Activated CD4-positive, alpha-beta T cell treated with anti-CD3 and anti-CD28 coated beads, Interleukin-2, amount 10 ng/mL, durations not matched to agents 7 days and 5 days (primary cell): Measurements from ENCODE around the gene ZNF746. TPM values are rescaled to one million over a fixed set of nuclear protein-coding genes. Genes with fewer than 3 reads are reported as not detected.

Experiments used
- CTCF ChIA-PET: fragments of 350-600 bp; sonication (Branson Sonifier 250); formaldehyde crosslinking; loops from one replicate; lab custom pipeline; 2021; ENCODE audit warnings: antibody characterized with exemption; lab: Charles Lee
- POLR2A ChIA-PET: fragments of 350-600 bp; sonication (Branson Sonifier 250); formaldehyde crosslinking; loops from one replicate; lab custom pipeline; 2021; ENCODE audit warnings: antibody characterized with exemption; lab: Charles Lee
- DNase-seq: peaks from one replicate; pipeline ENCODE4 v3.0.0-alpha.2; 2020
- H3K27ac Mint-ChIP-seq: one replicate; pipeline ENCODE4 v1.8.0; 2021; ENCODE audit warnings: mild to moderate bottlenecking, moderate library complexity, mixed read lengths
- H3K27me3 Mint-ChIP-seq: one replicate; pipeline ENCODE4 v1.8.0; 2021; ENCODE audit warnings: mixed read lengths
- H3K36me3 Mint-ChIP-seq: one replicate; pipeline ENCODE4 v1.8.0; 2021; ENCODE audit warnings: low read depth, mixed read lengths
- H3K4me1 Mint-ChIP-seq: one replicate; pipeline ENCODE4 v1.8.0; 2021; ENCODE audit warnings: mixed read lengths
- H3K4me3 Mint-ChIP-seq: one replicate; pipeline ENCODE4 v1.8.0; 2021; ENCODE audit warnings: mild to moderate bottlenecking, moderate library complexity, mixed read lengths
- H3K9me3 Mint-ChIP-seq: one replicate; pipeline ENCODE4 v1.8.0; 2021; ENCODE audit warnings: mixed read lengths
- total RNA-seq, 2 experiments: library from RNA; stranded (reverse); gene quantifications; one replicate each; pipeline ENCODE4 v1.2.3, GENCODE V29; 2021

Gene ZNF746
- total RNA-seq, 2 experiments from 2014 or later: 21.0 to 21.9 TPM

DNA sequence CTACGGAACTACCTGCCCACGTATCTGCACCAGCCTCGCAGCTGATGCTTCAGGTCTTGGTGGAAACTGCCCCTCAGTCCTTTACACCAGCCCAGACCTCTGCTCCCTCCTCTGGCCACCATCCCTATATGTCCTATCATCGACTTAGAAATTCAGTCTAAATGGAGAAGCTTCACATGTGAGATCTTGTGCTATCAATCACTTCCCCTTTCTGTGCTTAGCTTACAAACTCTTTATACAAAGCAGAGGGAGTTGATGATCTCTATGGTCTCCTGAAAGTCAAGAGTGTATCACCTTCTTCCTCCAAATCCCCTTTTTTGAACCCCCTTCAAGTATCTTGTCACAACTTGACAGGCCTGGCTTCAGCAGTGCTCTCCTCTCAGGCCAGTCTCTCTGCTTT is 67.4 kb downstream of the ZNF746 start:
- POLR2A ChIA-PET: no interaction called here
- Mint-ChIP-seq H3K36me3 (peaks cover 48% of the 10 kb centered on the region), H3K4me3 (no peak overlapping the region), H3K9me3 (no peaks in the 10 kb centered on the region), H3K27me3 (no peaks in the 10 kb centered on the region), H3K27ac (peak overlapping the region; percentile 56), H3K4me1 (peaks cover 11% of the 10 kb centered on the region)
- CTCF ChIA-PET: interaction anchor here (0.8 to 2.4 kb wide), 3 partner anchors 8 to 195 kb away, joined by 3 to 10 read pairs (median 4); no protein-coding TSS in a partner anchor
- no peak for DNase-seq

DNA sequence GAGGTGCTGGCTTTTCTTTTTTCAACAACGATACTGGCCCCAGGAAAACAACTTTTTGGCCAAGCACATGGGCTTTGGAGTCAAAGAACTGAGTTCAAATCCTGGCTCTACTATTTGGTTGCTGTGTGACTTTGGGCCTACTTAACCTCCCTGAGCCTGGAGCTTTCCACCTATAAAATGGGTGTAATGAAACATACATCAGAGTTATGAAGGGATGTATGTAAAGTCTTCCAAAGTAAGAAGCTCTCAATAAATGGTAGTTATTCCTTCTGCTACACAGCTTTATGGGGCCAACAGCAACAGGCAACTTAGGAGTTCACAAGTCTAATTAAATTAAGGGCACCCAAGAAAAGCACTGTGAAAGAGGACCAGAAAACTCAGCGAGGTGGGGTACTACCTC is 69.7 kb downstream of the ZNF746 start:
- peaks cover 33% of the 10 kb centered on the region for H3K36me3 Mint-ChIP-seq
- ChIA-PET POLR2A (no interaction called here), CTCF (interaction anchor here (0.5 to 0.7 kb wide), 2 partner anchors 10 to 197 kb away, joined by 3 read pairs; no protein-coding TSS in a partner anchor)
- DNase-seq: no peak
- no peaks in the 10 kb centered on the region for H3K9me3 Mint-ChIP-seq
- no peak overlapping the region for H3K27ac Mint-ChIP-seq
- peaks cover 3% of the 10 kb centered on the region for H3K27me3 Mint-ChIP-seq
- peaks cover 19% of the 10 kb centered on the region for H3K4me1 Mint-ChIP-seq
- H3K4me3 Mint-ChIP-seq: no peak overlapping the region

DNA sequence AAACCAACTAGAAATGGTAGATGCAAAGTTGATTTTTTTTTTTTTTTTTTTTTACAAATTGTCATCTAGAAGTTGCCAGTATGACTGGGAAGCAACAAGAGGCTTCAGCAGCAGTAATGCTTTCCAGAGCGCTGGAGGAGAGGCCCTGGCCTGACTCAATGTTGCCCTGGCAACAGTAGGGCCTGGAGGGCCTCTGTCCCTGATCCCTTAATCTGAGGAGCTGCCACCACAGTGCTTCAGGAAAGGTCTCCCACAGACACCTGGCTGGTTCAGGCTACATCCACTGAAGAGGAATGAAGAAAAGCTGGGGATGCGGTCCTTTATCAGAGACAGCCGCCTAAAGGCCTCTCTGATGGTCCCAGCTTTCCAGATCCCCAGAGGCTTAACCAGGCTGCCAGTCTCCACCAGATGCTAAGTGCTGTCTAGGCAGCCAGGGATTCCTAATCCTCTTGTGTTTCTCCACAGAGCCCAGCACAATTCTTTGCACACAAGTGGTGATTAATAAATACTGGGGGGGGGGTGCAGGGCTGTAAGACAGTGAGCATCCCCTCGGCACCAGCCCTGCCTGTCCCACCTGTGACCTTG is 70.4 kb downstream of the ZNF746 start:
- H3K4me1 Mint-ChIP-seq: peaks cover 19% of the 10 kb centered on the region
- H3K36me3 Mint-ChIP-seq: peaks cover 27% of the 10 kb centered on the region
- peaks cover 3% of the 10 kb centered on the region for H3K27me3 Mint-ChIP-seq
- POLR2A ChIA-PET: interaction anchor here (0.6 kb wide), 1 partner anchor 442 kb away, joined by 3 read pairs; no protein-coding TSS in a partner anchor
- CTCF ChIA-PET: no interaction called here
- no peaks in the 10 kb centered on the region for H3K9me3 Mint-ChIP-seq
- DNase-seq: no peak
- no peak overlapping the region for H3K27ac Mint-ChIP-seq
- no peak overlapping the region for H3K4me3 Mint-ChIP-seq

DNA sequence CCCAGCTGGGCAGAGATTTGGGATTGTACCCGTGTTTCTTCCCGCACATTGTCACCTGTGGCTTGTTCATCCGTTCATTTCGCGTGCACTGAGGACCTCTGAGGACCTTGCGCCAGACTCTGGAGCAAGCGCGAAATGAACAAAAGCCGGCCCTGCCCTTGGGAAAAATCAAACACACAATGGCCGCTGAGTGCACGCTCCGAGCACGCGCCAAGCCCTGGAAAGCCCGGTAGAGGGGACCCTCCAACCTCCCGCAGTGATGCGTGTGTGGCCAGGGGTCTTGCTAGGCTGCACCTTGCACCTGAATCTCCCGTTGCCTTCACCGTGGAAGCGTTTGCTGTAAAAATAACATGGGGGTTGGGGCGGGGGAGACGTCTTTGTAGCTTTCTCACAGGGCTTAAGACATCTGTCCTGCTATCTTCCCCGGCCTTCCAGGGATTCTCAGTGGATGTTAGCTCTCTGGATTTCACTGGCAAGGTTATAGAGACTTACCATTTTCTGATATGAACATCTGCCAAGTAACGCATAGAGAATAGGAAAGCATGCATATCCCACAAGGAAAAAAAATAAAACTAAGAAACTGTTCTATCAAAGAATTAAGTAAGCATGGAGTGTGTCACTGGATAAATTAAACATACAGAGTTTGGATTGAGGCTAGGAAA is 74.0 kb downstream of the ZNF746 start:
- peaks cover 4% of the 10 kb centered on the region for H3K36me3 Mint-ChIP-seq
- DNase-seq: no peak
- peak overlapping the region; percentile 6 for H3K4me3 Mint-ChIP-seq
- peaks cover 19% of the 10 kb centered on the region for H3K4me1 Mint-ChIP-seq
- no peak overlapping the region for H3K27ac Mint-ChIP-seq
- ChIA-PET POLR2A (no interaction called here), CTCF (interaction anchor here (0.8 to 4.4 kb wide), 9 partner anchors 10 to 358 kb away, joined by 3 to 19 read pairs (median 4); partner anchors contain the start of genes ZNF398 and ZNF777)
- peaks cover 3% of the 10 kb centered on the region for H3K27me3 Mint-ChIP-seq
- H3K9me3 Mint-ChIP-seq: no peaks in the 10 kb centered on the region

DNA sequence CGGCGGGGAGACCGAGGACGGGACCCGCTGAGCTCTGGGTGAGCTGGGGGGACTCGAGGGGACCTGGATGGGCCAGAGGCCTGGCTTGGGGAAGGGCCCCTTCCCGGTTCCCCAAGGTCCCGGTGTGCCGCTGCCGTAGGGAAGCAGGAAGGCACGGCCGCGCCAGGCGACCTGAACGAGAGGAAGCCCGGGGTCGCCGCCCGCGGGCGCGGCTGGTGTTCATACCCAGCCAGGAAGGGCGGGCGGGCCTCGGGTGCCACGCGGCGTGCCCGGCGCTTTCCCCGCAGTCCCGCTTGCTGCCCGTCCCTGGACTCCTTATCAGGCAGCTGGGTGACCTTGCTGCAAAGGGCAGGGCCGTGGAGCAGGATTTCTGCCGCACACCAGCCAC is 74.7 kb downstream of the ZNF746 start:
- CTCF ChIA-PET: interaction anchor here (0.5 to 4.4 kb wide), 15 partner anchors 9 to 551 kb away, joined by 3 to 19 read pairs (median 4); partner anchors contain the start of genes ZNF777 and ZNF783
- Mint-ChIP-seq H3K9me3 (no peaks in the 10 kb centered on the region), H3K36me3 (no peaks in the 10 kb centered on the region), H3K4me3 (peak overlapping the region; percentile 6), H3K27me3 (peaks cover 3% of the 10 kb centered on the region), H3K4me1 (peaks cover 19% of the 10 kb centered on the region), H3K27ac (no peak overlapping the region)
- POLR2A ChIA-PET: interaction anchor here (0.6 kb wide), 2 partner anchors 177 to 296 kb away, joined by 4 read pairs; no protein-coding TSS in a partner anchor
- DNase-seq: no peak

Other genes with a start within 250 kb of the ZNF746 start
- 10 to 100 TPM; 19.0 to 21.7 TPM for gene ZNF783, start 235.6 kb downstream of the ZNF746 start, total RNA-seq
- 10 to 100 TPM; 14.9 to 15.1 TPM for gene ZNF777, start 36.7 kb downstream of the ZNF746 start, total RNA-seq